ENCODE data around the gene PTPRG.
"Not testable (repeated sequence)": the region's sequence is repeated elsewhere in the genome, so short reads cannot be mapped to it uniquely, and the experiment has no call there.

PTPRG gene

DNA sequence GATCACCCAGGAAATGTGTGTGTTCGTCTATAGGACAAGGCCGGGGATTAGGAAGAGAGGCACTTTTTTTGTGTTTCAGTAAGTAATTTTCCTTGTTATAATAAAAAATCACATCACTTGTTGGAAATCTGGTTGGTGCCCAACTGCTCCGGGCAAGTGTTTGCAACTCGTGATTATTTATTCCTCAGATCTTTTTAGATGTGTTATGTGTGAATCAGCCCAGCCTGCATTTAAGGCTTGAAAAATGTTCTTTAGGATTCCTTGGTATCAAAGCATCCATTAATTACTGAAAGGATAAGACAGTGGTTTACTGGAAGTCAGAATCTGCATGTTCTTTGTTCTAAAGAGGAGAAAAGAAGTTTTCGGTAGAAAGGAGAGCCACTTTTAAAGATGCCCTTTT, 466.4 kb downstream of the PTPRG start:
- DNase-seq = no peak

GRCh38 chr3:62028236-62028635, 466.9 kb downstream of the PTPRG start:
- DNase-seq = no peak

DNA sequence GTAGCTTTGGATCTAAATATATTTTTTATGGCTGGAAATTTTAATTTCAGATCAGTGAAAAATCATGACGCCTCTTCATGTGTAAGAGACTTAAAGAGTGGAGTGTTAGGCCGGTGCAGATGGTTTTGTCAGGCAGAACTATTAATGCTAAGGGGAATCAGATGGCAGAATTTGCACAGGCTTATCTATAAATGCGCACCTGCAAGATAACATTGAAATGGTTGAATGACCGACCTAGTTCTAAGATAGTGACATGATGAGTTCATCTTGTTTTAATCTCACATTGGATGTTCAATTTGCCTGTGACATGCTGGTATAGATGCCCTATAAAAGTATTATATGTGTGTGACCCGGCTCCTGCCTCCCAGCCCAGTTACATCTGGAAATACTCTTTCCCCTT, 471.4 kb downstream of the PTPRG start:
- no peak for DNase-seq

- DNase-seq = no peak
Observed at GRCh38 chr3:62035402-62036057, 474.2 kb downstream of the PTPRG start.

DNA sequence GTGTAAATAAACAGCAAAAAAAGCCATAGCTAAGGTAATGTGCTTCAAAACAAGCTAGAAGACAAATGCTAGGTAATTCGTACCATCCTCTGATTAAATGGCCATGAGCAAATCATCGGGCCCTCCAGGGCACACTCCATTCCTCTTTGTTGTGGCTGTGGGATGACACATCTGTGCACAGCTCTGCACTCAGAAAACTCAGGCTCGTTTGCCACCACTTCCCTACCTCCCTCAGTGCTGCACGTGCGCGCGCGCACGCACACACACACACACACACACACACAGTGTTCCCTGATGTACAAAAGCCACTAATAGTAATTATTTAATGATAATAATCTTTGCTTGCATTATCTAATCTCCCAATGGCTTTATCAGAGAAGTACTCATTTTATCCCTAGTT, 475.4 kb downstream of the PTPRG start:
- DNase-seq = no peak

DNA sequence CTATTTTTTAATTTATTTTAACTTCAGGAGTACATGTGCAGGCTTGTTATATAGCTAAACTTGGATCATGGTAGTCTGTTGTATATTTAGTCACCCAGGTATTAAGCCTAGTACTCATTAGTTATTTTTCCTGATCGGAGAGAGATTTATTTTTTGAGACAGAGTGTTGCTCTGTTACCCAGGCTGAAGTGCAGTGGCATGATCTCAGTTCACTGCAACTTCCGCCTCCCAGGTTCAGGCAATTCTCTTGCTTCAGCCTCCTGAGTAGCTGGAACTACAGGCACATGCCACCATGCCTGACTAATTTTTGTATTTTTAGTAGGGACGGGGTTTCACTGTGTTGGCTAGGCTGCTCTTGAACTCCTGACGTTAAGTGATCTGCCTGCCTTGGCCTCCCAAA, 477.4 kb downstream of the PTPRG start:
- DNase-seq = not testable (repeated sequence)

DNA sequence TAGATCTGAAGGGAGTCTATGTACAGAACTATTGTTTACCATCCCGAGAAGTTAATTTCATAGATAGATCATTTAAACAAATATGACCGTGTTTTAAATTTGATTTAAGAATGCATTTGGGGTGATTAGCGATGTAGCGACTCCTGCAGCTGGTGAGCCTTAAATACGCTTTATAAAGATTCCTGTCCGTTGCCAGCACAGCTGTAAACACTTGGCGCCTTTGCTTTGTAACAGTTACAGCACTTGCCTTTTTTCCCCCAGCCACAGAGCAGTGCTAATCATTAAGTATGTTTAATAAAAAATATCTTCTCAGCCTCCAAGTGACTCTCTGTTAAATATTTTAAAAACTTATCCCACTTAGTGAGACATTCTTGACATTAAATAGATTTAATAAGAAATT, 478.2 kb downstream of the PTPRG start:
- no peak for DNase-seq

- no peak for DNase-seq
Observed at GRCh38 chr3:62041681-62042080, 480.3 kb downstream of the PTPRG start.

GRCh38 chr3:62044874-62045411, 483.6 kb downstream of the PTPRG start:
- DNase-seq = no peak

DNA sequence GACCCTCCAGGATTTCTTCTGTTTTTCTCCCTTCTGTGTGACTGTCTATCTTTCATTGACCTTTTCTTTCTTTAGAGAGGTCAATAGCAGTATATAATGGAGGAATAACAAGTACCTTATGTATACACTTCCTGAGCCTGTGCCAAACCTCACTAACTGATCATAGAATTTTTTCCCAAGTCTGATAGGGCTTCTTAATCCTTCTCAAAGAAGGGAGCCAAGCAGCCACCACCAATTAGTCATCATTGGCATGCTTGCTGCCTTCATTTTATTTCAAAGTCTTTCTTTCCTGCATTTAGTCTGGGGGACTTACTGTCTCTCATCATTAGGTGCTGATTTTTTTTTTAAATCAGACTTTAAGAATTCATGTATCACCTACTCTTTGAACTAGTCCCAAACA, 485.0 kb downstream of the PTPRG start:
- DNase-seq = no peak

GRCh38 chr3:62048577-62048976, 487.2 kb downstream of the PTPRG start:
- no peak for DNase-seq

- DNase-seq = no peak
Observed at GRCh38 chr3:62049033-62049432, 487.7 kb downstream of the PTPRG start.

- no peak for DNase-seq
Observed at GRCh38 chr3:62051506-62051905, 490.1 kb downstream of the PTPRG start.

GRCh38 chr3:62052331-62052730, 491.0 kb downstream of the PTPRG start:
- DNase-seq = no peak

GRCh38 chr3:62056658-62057057, 495.3 kb downstream of the PTPRG start:
- DNase-seq = no peak

- no peak for DNase-seq
Observed at GRCh38 chr3:62057339-62058047, 496.1 kb downstream of the PTPRG start.

DNA sequence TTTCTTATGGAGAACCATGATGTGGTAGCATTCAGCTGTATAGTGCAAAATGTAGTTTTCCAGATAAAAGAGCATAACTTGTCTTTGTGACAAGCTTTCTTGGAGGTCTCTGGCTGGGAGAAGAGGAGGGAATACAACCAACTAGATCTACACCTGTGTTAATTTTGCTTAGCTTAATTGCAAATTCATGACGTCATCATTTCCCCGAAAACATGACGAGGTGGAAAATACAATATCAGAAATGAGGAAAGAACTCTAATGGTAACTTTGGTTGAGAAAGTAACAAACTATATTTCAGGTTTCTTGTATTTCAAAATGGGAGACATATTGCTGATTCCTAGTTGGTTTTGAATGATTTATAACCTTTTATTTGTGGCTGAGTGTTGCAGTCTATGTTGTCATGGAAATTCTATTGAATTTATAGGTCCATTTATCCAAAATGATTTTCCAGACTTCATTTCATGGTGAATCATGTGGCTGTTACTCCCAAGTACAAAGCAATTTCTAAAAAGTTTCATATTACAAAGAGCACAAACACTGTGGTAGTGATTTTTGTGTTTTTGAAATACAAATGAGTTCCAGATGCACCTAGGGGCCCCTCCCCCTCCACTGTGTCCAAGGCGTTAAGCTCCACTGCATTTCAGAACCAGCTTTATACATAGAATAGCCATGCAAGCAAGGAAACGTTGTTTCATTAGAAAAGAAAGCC, 504.8 kb downstream of the PTPRG start:
- no peak for DNase-seq

- DNase-seq = no peak
Observed at GRCh38 chr3:62068337-62068736, 507.0 kb downstream of the PTPRG start.

DNA sequence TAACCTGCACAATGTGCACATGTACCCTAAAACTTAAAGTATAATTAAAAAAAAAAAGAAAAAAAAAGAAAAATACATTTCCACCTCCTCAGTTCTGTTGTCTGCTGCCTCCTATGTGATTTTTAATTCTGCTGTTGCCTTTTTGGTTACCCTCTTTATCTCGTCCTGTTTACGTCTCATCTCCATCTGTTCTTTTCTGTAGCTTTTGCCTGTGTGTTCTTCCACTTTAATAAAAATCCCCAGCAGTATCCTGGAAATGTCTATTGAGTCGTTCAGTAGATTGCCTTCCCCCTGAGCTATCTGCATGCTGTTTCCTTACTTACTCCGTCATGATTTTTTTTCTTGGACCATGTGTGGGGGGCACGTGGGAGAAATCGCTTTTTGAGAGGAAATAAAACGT, 509.5 kb downstream of the PTPRG start:
- no peak for DNase-seq

GRCh38 chr3:62073038-62073437, 511.7 kb downstream of the PTPRG start:
- DNase-seq = no peak

- DNase-seq = no peak
Observed at GRCh38 chr3:62084558-62084957, 523.2 kb downstream of the PTPRG start.

GRCh38 chr3:62088472-62089104, 527.2 kb downstream of the PTPRG start:
- no peak for DNase-seq

- no peak for DNase-seq
Observed at GRCh38 chr3:62090066-62090465, 528.7 kb downstream of the PTPRG start.

Measured in GF-D8 (cell line).